GM21528 (cell line): Measurements from ENCODE around the gene ATG5.

Experiments
- ATAC-seq: cut with Tn5 transposase; IDR thresholded peaks from one replicate; pipeline ENCODE4 v1.9.1; 2021; ENCODE audit warnings: mild to moderate bottlenecking, moderate library complexity; ENCODE audit not compliant: unreplicated experiment, low FRiP score

ATG5 gene

DNA sequence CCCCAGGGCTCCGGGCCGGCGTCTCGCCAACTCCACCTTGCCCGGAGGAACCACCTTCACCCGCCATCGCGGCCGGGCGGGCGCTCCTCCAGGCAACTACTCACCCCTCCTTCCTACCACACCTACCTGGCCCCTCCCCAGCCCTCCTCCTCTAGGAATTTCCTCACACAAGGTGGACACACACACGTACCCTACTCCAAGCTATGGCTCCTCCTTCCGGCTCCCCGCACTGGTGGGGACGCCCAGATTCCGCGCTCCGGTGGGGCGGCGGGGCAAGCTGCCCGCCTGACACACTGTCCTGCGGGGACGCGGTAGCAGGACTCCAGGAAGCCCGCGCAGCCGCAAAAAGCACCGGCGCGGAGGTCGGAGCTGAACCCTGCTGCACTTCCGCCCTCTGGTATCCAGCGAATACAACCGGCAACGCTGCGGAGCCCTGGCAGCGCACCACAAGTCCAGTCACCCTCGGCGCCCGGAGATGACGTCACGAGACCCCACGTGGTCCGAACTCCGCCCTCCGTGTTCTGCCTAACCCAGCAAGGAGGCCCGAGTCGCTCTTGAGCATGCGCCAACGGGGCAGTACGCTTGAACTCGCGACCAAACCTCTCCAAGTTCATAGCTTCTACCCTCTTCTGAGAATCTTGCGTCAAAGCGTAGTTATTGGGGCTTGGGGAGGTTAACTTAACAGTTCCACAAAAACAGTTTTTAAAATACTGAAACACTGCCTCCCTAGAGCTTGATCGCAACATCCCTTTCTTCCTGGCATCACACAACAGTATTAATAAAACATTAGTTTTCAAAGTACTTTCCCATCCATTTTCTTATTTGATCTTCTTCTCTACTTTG is at the start of gene ATG5:
Gene ATG5 (minus strand): TSS at position 425 of the 843 bp plus-strand sequence. CDS start 9,552 bp downstream, outside the sequence.
- peak; percentile 94 for ATAC-seq

DNA sequence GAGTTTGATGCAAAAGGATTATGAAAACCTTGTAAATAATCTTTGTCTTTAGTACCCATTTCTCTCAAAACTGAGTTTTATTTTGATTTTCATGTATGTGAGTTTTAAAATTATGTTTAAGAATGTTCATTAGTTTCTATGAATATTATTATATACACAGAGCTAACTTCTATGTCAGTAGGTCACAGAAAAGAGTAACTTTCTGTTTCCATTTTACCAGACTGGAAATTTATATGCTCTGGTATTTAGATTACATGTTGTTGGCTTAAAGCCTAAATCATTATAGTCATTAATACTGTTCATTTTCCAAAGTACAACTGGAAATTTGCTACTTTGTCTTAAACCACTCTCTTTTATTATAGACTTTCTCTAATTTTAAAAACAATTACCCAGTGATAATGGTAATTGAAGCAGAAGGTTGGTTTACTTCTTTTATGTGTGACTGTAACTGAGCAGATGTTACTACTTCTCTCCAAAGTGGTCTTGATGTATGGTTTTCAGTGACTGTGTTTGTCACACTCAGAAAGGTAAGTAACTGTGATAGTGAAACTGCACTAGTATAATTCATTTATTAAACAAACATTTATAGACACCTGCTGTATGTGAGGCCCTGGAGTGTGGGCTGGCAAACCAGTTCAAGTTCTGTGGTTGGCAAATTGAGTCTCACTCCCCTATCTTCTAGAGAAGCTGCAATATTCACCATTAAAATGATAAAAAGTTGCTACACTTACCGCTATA is 48.1 kb upstream of the ATG5 start:
- no peak for ATAC-seq

DNA sequence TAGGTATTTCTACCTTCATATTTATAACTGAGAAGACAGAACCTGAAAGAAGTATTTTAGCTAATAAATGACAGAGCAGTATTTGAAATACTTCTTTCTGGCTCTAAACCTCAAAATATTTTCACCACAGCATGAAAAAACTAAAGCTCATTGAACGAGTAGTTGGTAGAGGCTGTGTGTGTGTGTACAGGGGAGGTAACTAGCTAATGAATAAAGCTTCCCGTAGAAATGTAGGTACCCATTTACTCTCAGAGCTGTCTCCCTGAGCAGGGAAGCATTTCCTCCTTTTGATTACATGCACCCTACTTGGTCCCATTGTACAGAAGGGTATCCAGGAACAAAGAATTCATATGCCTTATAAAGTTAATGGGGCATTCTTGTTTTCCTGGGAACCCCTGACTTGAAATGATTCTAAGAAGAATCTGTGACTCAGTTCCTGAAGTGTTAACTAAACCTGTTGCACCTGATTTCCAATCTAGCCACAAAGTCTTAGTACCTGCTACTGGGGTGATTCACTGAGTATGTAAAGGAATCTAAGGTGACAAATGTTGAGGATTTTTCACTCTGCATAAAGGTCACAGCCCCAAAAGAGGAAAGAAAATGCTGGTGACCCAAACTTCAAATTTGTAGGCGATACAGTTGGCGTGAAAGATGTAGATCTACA is 47.4 kb upstream of the ATG5 start:
- no peak for ATAC-seq

DNA sequence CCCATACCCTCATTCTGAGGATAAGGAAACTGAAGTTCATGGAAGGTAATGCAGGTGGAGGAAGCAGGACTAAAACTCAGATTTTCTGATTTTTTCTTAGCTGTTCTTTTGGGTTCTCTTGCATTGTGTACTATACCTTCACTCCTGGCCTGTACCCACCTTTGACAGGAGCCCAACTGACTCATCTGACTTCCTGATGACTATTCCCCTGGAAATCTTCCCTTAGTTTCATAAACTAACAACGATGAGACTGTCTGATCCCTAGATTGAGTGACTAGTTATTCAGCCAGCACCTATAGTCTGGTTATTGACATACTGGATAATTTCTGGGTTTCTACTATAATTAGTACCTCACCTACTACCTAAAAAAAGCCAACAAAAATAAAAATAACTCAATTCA is 45.1 kb upstream of the ATG5 start:
- no peak for ATAC-seq

DNA sequence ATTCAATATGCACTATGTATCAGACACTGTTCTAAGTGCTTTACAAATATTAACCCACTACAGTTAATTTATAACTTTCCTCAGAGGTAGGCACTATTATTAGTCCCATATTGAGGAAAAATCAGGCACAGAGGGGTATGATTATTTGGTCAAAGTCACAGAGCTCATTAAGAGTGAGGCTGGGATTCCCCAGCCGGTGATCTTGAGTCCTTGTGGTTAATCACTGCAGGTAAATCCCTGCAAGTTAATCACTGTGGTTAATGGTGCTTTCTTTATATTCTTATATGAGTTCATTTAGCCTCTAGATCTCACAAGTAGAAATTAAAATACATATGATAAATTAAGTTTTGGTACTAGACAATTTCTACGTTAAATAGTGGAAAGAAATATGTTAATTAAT is 44.2 kb upstream of the ATG5 start:
- no peak for ATAC-seq

DNA sequence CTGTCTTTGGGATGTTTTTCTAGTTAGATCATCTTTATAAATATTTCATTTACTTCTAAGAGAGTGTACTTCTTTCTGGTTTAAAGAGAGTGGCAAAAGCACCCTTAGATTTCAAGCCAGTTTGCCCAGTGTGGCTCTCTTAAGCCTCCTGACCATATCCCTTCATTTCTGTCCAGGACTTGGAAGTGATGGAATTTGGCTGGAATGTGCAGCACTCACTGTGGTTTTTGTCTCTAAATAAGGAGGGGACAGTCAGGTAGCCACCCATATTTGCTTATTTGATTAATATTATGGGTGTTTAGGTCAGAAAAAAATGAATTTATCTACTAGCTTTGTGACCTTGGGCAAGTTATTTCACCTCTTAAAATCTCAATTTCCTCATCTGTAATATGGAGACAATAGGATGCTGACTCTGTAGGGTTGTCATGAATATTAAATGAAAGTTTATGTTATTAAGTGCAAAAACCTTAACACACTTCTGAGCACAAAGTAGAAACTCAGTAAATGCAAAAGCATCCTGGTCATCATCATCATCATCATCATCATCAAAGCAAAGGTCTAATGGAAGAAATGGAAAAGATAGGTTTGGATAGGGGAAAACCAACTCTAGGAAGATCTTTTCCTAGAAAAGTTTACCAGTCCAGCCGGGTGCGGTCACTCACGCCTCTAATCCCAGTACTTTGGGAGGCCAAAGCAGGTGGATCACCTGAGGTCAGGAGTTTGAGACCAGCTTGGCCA is 38.0 kb upstream of the ATG5 start:
- ATAC-seq = no peak

DNA sequence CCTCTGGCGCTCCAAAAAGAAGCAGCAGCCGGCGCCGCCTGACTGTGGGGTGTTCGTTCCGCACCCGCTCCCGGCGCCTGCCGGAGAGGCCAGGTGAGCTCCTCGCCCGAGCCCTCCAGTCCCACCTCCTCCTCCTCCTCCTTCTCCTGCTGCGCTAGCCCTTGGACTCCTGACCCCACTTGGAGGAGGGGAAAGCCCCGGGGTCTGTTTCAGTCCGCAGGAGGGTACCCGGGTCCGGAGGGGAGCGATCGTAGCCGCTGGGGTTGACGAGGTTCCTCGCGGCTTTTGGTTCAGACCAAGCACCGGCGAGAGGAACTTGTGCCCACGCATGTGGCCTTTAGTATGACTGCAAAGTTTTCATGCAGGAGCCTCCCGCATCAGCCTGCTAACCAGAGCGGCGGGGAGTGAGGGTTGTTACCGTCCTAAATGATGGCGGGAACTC is 35.5 kb upstream of the ATG5 start:
- ATAC-seq = peak; percentile 14

DNA sequence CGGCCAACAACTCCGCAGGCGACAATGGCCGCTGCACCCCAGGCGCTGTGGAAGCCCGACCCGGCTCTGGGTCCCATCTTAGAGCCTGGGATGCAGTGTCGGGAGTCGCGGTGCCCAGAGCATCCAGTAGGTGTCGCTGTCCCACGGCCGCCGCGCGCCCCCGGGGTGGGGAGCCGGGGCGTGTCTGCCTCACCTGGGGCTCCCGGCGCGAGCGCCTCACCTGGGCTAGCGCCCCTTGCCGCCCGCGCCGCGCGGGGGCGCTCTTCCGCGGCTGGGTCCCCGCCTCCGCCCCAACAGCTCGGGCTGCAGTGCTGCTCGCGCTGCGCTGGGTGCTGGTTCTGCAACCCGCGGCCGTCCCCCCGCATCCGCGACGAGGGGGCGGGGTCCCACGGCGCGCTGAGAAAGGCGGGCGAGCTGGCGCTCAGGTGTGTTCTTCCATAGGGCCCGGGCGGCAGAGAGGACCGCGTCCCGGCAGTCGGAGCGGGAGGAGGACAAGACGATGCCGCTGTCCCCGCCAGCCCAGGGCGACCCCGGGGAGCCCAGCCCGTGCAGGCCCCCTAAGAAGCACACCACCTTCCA is 34.9 kb upstream of the ATG5 start, which contains the start of gene CRYBG1:
Gene CRYBG1 (plus strand): TSS at position 308 of the 579 bp plus-strand sequence. CDS start 192 bp downstream, at position 500.
- ATAC-seq = peak; percentile 66

DNA sequence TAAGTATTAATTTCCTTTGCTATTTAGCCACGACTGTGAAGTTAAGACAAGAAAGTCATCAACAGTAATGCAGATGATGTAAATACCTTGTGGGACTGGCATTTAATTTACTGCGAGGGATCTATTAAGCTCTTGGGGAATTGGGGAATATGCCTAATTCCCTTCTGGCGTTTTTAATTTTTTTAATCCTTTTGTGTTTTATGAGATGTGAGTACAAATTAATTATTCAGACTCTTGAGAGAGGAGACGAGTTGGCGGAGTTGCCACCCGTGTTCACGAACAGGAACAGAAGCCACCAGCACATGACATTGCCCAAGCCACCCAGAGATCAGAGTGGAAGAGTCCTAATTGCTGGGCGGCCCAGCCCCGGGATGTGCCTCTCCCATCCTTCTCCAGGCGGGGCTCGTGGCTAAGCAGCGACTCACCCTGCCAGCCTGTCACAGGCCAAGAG is 34.4 kb upstream of the ATG5 start:
- ATAC-seq = no peak

DNA sequence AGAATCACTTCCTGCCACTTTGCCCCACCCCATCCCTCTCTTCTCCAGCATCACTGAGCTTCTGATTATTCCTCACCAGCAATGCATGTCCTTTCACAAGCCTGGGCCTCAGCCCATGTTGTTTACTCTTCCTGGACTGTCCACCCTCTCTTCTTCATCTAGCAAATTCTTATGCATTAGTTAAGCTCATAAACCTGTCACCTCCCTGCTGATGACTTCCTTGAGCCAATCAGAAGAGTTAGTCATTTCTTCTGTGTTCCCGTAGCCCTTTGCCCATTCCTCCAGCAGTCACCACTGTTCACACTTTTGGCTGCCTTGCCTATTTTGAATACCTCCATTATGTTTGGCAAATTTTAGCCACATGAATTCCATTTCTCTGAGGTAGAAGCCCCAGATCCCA is 30.8 kb upstream of the ATG5 start:
- ATAC-seq = no peak

DNA sequence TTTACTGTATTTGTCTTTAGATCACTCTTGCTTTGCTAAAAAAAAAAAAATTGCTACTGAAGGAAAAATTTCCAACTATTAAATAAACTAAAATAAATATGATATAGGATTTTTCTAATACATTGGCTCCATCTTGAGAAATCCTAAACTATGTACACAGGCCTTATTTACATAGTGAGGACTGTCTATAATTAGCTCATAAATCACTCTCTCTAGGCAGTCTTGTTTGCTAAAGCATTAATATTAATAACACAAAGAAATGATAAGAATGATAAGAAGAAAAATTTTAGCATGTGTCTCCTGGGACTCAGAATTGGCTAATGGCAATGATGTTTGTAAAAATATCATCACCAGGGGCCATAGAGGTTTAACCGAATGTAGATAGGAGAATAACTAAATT is 21.7 kb upstream of the ATG5 start:
- ATAC-seq = no peak

DNA sequence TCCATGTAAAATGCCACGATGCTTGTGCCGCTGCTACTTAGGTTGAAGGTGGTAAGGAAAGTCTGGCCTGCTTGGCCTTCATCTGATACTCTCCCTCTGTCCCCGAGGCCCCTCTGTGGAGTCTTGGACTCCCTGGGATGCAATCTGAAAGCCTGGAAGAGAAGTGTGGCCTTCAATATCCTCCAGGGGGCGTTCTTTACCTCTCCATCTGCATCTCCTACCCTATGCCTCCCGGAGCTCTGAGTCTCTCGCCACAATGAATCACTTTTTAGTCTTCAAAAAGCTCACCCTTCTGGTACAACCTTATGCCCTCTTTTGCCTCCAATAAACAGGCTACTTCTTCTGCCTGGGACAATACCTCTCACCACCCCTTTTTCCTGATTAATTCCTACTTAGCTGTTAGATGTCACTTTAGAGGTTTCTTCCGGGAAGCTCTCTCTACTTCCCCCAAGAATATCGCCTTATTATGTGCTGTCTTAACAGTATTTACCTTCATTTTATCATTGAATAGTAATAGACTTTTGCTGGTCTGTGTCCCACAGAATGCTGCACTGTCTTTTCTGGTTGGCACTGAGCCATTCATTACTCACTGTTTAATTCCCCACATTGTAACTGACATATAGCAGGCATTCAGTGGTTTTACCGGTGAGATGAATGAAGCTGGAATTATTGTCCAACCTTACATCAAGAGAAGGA is 13.9 kb upstream of the ATG5 start:
- peak; percentile 61 for ATAC-seq

DNA sequence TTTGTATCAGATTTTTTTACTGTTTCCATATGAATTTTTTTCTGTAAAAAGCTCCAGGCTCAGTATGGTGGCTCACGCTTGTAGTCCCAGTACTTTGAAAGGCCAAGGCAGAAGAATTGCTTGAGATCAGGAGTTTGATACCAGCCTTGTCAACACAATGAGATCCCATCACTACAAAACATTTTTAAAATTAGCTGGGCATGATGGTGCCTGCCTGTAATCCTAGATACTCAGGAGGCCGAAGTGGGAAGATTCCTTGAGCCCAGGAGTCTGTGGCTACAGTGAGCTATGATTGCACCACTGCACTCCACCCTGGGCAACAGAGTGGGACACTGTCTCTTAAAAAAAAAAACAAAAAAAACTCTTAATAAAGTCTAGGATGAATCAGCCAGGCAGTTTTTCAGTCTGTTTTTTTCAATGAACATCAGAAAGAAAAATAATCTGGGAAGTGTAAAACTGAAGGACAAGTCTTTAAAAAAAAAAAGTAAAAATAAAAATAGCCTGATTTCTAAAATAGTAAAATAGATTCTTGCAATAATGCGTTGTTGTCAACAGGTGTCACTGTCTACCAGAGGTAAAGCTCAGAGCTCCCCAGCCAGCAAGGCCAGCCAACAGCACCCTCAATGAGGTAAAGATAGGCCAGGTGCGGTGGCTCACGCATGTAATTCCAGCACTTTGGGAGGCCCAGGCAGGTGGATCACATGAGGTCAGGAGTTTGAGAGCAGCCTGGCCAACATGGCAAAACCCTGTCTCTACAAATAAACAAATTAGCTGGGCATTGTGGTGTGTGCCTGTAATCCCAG is 9.3 kb upstream of the ATG5 start:
- no peak for ATAC-seq

DNA sequence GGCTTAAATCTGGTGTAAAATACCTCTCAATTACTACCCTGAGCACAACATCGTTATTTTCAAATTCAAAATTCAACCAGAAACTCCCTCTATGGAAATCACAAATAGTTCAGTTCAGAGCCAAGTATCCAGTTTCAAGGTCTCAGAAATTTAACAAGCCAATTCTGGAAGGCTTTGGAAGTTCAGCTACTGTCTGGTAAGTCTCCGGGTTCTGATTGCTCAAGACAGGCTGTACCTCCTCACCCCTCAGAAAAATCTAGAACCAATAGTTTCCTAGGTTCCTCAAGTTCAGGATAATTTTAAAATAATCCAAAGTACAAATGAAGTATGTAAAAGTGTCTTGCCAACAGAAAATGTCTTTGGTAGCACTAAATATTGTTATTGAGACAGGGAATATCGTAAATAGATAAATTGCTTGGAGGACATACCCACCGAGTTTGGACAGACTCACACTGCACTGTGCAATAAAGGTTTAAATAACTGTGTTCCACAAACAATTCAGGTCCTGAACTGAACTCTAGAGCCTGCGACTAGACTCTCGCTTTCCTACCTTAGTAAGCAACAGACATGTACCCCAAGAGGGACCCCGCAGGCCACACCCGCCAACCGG is 729 bp downstream of the ATG5 start:
- ATAC-seq = no peak

DNA sequence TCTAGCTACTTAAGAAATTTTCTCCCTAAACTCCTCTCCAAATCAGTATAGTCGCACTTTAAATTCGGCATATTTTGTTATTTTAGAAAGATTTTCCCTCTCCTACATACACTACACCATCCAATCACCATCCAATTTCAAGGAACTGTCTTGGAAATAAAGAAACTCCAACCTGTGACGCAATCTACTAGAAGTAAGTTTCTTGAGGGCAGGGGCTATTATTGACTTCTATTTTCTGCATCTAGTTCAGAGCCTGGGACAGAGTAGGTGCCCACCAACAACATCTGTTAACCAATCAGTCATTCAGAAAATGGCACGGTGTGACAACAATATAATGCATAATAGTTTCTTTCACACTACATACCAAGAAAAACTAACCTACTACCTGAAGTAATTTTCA is 3.6 kb downstream of the ATG5 start:
- no peak for ATAC-seq

DNA sequence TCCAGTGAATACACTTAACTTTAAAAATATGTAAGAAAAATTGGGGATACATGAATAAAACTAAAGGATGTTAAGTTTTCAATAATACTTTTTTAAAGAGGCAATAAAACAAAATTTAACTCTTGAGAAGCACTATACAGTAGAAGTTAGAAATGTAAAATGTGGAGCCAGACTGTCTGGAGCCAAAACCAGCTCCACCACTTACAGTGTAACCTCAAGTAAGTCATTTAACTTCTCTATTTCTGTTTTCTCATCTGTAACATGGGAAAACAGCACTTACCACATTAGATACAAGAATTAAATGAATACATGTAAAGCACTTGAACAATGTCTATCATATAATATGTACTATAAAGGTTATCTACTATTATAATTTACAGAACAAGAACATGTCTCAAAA is 6.7 kb downstream of the ATG5 start:
- ATAC-seq = no peak

DNA sequence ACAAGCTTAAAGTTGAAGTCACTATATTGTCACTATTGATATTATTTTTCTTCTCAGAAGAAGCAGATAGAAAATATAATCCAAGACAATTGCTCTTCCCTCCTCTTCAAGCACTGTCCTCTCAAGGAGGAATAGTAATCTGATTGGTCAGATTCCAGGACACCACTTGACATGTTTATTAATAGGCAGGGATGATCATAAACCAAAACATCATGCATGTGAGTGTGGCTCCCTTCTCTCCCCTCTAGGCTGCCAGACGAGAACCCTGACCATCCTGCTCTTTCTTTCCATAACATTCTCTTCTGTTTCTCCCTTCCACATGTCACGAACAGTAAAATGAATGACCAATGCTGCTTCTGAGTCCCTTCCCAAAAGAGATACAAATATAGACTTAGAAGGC is 7.5 kb downstream of the ATG5 start:
- ATAC-seq = no peak

DNA sequence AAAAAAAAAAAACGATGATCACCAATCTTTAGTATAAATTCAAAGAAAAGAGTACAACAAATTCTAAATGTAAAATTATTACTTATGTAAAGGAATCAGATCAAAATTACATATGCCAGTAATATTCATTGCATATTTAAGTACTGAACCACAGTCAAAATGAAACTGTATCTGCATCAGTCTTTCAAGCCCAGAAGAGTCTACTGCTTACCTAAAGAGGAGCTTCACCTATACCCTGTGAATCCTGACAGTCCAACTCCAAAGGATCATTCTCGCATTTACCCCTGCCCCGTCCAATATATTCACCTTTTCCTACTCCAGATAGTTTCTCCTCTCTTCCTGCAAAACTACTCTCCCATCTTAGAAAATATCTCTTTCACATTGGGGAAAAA is 9.2 kb downstream of the ATG5 start:
- ATAC-seq = no peak
